Colon (tissue), 2 donors: ENCODE data around the gene RBM12.

Experiments
- FAIRE-seq: peaks from 2 replicates; lab custom pipeline; 2012; peaks lifted over from hg19 to GRCh38; lab: Jason Lieb, UNC
- donor health status: control.
- donor health status: control.

RBM12 gene

DNA sequence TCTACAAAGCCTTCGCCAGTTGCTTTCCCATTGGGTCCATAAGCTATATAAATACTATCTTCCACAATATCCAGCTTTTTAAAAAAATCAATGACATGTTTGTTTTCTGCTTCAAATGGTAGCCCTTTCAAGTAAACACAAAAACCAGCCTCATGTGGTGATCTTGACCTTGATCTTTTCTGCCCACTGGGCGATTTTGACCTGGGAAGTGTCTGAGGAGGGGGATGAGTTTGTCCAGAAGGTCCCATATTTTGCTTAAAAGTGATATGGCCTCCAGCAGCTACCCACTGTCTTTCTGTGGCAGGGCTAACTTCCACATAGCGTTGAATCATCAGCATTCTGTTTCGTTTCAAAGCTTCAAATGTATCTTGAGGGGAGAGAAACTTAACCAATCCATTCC, 10.8 kb downstream of the RBM12 start:
- no peak for FAIRE-seq

- no peak for FAIRE-seq
These were observed 11.3 kb downstream of the RBM12 start for GRCh38 chr20:35653430-35653734.

GRCh38 chr20:35652641-35653429, 11.9 kb downstream of the RBM12 start:
- FAIRE-seq: no peak

DNA sequence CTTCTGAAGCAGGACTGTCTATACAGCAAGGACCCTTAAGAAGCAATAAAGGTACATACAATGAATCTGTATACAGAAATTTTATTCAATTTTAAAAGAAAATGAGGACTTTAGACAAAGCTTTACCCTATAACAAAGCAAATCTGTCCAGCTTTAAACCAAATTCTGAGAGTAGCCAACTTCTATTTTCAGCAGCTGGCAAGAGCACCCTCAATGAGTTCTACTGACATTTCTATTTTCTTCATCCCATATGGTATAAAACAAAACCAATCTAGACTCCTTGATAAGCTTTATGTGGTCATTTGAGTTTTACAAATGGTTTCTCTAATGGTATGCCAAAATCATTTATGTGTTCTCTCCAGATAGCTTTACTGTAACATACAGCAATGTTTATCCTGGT, 12.7 kb downstream of the RBM12 start:
- no peak for FAIRE-seq

GRCh38 chr20:35650632-35651031, 14.1 kb downstream of the RBM12 start:
- FAIRE-seq: no peak

GRCh38 chr20:35648836-35649235, 15.9 kb downstream of the RBM12 start:
- no peak for FAIRE-seq

- FAIRE-seq: no peak
These were observed 19.9 kb downstream of the RBM12 start for GRCh38 chr20:35644806-35645205.

GRCh38 chr20:35643045-35643444, 21.7 kb downstream of the RBM12 start:
- FAIRE-seq: no peak

GRCh38 chr20:35641743-35642142, 23.0 kb downstream of the RBM12 start:
- FAIRE-seq: no peak

GRCh38 chr20:35640724-35641123, 24.0 kb downstream of the RBM12 start:
- FAIRE-seq: no peak

- FAIRE-seq: no peak
These were observed 25.9 kb downstream of the RBM12 start for GRCh38 chr20:35638751-35639150.

GRCh38 chr20:35637276-35637675, 27.4 kb downstream of the RBM12 start:
- no peak for FAIRE-seq

DNA sequence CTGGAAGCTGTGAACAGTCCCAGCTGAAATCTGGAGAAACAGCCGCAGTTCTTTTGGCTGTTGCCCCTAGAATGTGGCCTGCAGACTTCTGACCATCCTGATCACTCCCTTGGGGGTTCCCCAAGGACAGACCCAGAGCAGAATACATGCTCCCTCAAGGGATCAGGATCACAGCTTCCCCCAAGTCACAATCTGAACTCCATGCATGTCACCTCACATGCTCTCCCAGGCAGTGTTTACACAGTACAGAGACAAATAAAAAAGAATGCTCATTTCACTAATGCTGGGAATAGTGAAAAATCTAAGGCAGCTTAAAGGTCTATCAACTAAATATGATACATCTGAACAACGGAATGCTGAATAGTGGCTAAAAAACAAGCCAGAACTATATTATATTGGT, 28.6 kb downstream of the RBM12 start:
- FAIRE-seq: no peak

- no peak for FAIRE-seq
These were observed 29.0 kb downstream of the RBM12 start for GRCh38 chr20:35635652-35636051.

DNA sequence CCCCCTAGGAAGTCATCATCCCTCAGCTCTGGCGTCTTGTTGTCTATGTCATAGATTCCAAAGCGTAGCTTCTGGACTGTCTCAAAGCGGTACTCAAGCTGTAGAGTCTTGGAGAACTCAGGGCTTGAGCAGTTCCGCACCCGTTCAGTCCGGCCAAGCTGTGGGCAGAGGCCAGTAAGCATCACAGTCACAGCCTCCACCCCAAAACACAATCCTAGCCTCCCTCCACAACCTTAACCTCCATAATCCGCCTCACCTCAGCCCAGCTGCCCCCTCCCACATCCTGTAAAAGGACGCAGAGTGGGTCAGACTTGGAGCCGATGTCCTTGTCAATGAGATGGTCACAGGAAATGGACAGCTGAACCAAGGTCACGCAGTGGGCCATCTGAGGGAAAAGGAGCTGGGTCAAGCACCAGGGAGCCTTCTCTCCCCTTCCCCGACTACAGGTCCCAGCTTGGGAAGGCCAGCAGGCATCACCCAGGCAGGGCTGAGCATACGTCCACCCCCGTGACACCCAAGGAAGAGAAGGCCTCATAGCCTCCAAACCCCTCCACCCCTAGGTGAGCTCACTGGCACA, 32.1 kb downstream of the RBM12 start:
- FAIRE-seq: no peak

GRCh38 chr20:35630636-35631035, 34.1 kb downstream of the RBM12 start:
- FAIRE-seq: no peak

DNA sequence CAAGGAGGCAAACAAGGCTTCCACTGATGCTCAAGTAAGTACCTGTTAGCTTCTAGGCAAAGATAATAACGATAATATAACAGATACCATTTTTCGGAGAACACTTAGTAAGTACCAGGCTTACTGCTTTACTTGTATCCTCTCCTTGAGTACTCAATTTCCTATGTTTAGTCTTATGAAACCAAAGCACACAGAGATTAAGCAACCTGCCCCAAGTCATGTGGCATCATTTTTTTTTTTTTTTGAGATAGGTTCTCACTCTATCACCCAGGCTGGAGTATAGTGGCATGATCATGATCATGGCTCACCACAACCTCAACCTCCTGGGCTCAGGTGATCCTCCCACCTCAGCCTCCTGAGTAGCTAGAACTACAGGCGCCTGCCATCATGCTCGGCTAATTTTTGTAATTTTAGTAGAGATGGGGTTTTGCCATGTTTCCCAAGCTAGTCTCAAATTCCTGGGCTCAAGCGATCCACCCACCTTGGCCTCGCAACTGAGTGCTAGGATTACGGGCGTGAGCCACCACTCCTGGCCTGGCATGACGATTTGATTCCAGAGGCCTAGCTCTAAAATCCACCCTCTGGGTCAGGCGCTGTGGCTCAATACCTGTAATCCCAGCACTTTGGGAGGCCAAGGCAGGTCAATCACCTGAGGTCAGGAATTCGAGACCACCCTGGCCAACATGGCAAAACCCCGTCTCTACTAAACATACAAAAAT, 35.1 kb downstream of the RBM12 start:
- FAIRE-seq: no peak

DNA sequence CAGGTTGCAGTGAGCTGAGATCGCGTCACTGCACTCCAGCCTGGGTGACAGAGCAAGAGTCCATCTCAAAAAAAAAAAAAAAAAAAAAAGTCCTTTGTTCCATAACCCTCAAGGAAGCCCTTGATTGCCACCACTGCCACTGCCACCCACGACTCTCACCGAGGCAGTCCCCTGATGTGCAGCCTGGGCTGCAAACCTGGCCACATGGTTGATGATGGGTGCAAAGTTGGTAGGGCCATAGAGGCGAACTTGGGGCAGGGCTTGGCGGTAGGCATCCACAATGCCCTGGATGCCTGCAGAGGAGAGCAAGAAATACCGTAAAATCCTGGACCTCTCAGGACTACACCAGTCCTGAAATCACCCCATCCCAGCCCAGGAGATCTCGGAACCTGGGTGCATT, 37.6 kb downstream of the RBM12 start:
- no peak for FAIRE-seq

DNA sequence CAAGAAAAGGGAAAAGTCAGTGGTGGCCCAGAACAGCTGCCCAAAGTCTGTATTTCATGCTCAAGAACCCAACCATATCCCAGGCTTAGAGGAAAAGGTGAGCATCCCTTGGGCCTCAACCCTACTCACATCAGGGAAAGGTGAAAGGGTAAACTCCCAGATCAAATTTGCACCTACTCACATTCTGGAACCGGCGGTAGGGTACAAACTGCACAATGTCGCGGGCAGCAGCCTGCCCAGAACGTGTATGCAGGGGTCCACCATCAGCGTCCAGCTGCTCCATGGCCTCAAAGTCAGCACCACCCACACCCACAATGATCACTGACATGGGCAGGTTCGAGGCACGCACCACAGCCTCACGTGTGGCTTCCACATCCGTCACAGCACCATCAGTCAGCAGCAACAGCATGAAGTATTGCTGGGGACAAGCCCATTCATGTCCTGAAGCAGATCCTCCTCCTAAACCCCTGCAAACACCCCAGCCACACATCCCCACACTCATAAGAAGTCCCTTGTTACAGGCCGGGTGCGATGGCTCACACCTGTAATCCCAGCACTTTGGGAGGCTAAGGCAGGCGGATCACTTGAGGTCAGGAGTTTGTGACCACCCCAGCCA, 38.2 kb downstream of the RBM12 start:
- no peak for FAIRE-seq

- no peak for FAIRE-seq
These were observed 38.9 kb downstream of the RBM12 start for GRCh38 chr20:35625584-35626385.

- no peak for FAIRE-seq
These were observed 43.1 kb downstream of the RBM12 start for GRCh38 chr20:35621560-35621946.

DNA sequence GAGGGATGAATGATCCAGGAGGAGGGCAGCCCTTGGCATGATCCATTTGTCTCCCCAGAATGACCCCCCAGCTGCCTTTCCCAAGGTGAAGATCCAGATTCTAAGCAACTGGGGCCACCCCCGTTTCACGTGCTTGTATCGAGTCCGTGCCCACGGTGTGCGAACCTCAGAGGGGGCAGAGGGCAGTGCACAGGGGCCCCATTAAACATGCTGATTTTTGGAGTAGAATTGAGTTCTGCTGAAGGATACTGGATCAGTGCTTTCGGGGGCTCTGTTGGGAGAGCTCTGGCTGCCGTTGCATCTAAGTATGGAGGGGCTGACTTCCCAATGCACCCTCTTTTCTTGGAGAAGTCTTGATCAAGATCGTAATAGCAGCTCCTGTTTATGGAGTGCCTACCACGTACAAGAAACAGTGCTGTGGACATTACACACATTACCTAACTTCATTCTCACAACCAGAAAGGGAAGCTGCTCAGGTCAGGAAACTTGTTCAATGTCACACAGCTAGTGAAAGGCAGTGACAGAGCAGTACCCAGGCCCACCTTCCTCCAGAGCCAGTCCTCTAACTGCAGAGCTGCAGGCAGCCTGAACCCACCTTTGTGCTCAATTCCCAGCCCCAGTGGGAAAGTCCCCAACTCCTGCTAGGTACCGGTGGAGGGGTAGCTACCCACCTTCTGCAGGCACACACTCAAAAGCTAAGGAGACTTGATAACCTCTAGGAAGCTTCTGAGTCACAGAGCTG, 43.7 kb downstream of the RBM12 start:
- no peak for FAIRE-seq
